Smooth muscle cell (in vitro differentiated cells): ENCODE data around the gene CCNL1. TPM values are rescaled to one million over a fixed set of nuclear protein-coding genes. Genes with fewer than 3 reads are reported as not detected.
A peak's percentile ranks its signal among the peaks of the same experiment; 100 is the strongest.

ENCODE experiments used
- DNase-seq: peaks from one replicate; lab custom pipeline; 2025; ENCODE audit not compliant: unreplicated experiment; lab: John Stamatoyannopoulos, UW
- H2AFZ ChIP-seq: fragments of 200-600 bp; sonication (generic); 2 replicates; pipeline ENCODE4 v1.6.0; 2016; ENCODE audit warnings: antibody characterized with exemption, low read depth, mild to moderate bottlenecking
- H3F3A ChIP-seq: fragments of 200-600 bp; sonication (generic); 2 replicates; pipeline ENCODE4 v1.6.0; 2017; ENCODE audit warnings: antibody characterized with exemption, low read depth
- H3K27ac ChIP-seq: fragments of 200-600 bp; sonication (generic); 2 replicates; pipeline ENCODE4 v1.5.1; 2016; ENCODE audit warnings: low read depth, mild to moderate bottlenecking
- H3K27me3 ChIP-seq: fragments of 200-600 bp; sonication (generic); 2 replicates; pipeline ENCODE4 v1.6.1; 2016; ENCODE audit warnings: low read depth, mild to moderate bottlenecking
- H3K36me3 ChIP-seq: fragments of 200-600 bp; sonication (generic); 2 replicates; pipeline ENCODE4 v1.5.1; 2016; ENCODE audit warnings: low read depth
- H3K4me1 ChIP-seq: fragments of 200-600 bp; sonication (generic); 2 replicates; pipeline ENCODE4 v1.5.1; 2016; ENCODE audit warnings: low read depth
- H3K4me2 ChIP-seq: fragments of 200-600 bp; sonication (generic); 2 replicates; pipeline ENCODE4 v1.6.0; 2016; ENCODE audit warnings: mild to moderate bottlenecking
- H3K4me3 ChIP-seq: fragments of 200-600 bp; sonication (generic); 2 replicates; pipeline ENCODE4 v1.5.1; 2016; ENCODE audit warnings: mild to moderate bottlenecking
- H3K79me2 ChIP-seq: fragments of 200-600 bp; sonication (generic); 2 replicates; pipeline ENCODE4 v1.6.0; 2016; ENCODE audit warnings: low read depth, mild to moderate bottlenecking
- H3K9ac ChIP-seq: fragments of 200-600 bp; sonication (generic); 2 replicates; pipeline ENCODE4 v1.6.0; 2016; ENCODE audit warnings: low read depth
- H3K9me3 ChIP-seq: fragments of 200-600 bp; sonication (generic); replicated peaks from 2 replicates; pipeline ENCODE4 v1.5.1; 2016; ENCODE audit warnings: low read depth
- H4K20me1 ChIP-seq: fragments of 200-600 bp; sonication (generic); 2 replicates; pipeline ENCODE4 v1.6.0; 2016; ENCODE audit warnings: low read depth
- WGBS: methylation state at CpG from one replicate; pipeline ENCODE4 v1.1.7; 2016; ENCODE audit warnings: low lambda C conversion rate; 5-methylcytosine and 5-hydroxymethylcytosine counted together
- polyA plus RNA-seq: library from polyadenylated mRNA; unstranded; fragments of >200 nt; fragmentation: Nextera tagmentation; extraction: Ambion mirVana; gene quantifications from 2 replicates; pipeline ENCODE4 v1.2.1, GENCODE V29; 2016
- total RNA-seq: library from RNA; depleted of rRNA; stranded (reverse); fragments of >200 nt; gene quantifications from 2 replicates; pipeline ENCODE4 v1.2.3, GENCODE V29; 2014
- TF ChIP-seq, protein P1 (sequence below): fragments of 200-600 bp; sonication (generic); IDR thresholded peaks from 2 replicates; pipeline ENCODE4 v1.5.1; 2017; ENCODE audit warnings: borderline replicate concordance, mild to moderate bottlenecking, antibody characterized with exemption; ENCODE audit not compliant: insufficient read depth, poor library complexity, severe bottlenecking

The CCNL1 gene
- total and polyA plus RNA-seq, 2 experiments from 2014 or later, result 173 to 599 TPM

DNA sequence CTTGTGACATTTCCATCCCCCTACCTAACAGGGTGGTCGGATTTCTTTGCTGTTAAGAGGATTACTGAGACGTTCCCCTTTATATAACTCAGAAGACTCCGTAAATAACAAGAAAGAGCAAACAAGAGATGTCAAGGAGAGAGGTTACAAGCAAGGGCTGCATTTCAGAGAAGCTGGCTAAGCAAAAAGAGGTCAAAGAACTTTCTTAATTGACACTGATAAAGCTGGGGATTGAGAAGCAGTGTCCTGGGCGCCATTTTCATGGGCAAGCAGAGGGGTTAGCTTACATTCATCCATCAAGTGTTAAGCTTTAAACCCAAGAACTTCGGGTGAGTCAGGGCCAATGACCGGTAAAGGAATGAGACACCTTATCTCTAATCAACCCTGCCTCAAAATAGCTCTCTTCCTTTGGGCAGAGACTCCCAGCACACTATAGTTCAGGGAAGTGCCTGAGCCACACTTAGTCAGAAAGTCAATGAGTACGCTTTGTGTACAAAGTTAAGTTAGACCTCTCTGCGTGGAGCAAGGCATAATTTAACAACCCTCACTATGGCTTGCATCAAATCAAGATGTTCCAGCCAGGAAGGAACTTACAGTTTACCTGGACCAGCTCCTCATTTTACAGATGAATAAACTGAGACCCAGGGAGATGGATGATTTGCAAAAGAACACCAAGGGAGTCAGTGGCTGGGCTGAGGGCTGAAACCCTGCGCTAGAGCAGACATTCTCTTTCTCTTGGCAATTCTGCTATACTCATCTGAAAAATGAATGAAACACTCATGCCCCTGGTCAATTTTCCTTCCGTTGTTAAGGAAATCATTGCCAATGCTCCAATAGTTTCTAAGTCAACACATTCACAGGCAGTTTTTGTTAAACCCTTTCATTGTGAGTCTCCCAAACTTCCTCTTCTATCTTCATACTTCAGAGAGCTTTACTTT is 44.6 kb downstream of the CCNL1 start:
- H3K4me1 ChIP-seq, result peaks cover 20% of the 10 kb centered on the region
- no peaks in the 10 kb centered on the region for H3K36me3 ChIP-seq
- H2AFZ ChIP-seq, result peak overlapping the region; percentile 12
- no peaks in the 10 kb centered on the region for H3K27me3 ChIP-seq
- H3K27ac ChIP-seq, result peak overlapping the region; percentile 11
- TF ChIP-seq, protein P1, sequence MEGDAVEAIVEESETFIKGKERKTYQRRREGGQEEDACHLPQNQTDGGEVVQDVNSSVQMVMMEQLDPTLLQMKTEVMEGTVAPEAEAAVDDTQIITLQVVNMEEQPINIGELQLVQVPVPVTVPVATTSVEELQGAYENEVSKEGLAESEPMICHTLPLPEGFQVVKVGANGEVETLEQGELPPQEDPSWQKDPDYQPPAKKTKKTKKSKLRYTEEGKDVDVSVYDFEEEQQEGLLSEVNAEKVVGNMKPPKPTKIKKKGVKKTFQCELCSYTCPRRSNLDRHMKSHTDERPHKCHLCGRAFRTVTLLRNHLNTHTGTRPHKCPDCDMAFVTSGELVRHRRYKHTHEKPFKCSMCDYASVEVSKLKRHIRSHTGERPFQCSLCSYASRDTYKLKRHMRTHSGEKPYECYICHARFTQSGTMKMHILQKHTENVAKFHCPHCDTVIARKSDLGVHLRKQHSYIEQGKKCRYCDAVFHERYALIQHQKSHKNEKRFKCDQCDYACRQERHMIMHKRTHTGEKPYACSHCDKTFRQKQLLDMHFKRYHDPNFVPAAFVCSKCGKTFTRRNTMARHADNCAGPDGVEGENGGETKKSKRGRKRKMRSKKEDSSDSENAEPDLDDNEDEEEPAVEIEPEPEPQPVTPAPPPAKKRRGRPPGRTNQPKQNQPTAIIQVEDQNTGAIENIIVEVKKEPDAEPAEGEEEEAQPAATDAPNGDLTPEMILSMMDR, result no peak
- DNase-seq, result no peak
- no peaks in the 10 kb centered on the region for H3K79me2 ChIP-seq
- no peak overlapping the region for H3K4me3 ChIP-seq
- WGBS, result 39% methylated on average over 10 of the region's 10 CpGs
- no peak overlapping the region for H3K9ac ChIP-seq
- H3K4me2 ChIP-seq, result peak overlapping the region; percentile 46
- no peaks in the 10 kb centered on the region for H4K20me1 ChIP-seq
- no peaks in the 10 kb centered on the region for H3F3A ChIP-seq
- H3K9me3 ChIP-seq, result no peaks in the 10 kb centered on the region

DNA sequence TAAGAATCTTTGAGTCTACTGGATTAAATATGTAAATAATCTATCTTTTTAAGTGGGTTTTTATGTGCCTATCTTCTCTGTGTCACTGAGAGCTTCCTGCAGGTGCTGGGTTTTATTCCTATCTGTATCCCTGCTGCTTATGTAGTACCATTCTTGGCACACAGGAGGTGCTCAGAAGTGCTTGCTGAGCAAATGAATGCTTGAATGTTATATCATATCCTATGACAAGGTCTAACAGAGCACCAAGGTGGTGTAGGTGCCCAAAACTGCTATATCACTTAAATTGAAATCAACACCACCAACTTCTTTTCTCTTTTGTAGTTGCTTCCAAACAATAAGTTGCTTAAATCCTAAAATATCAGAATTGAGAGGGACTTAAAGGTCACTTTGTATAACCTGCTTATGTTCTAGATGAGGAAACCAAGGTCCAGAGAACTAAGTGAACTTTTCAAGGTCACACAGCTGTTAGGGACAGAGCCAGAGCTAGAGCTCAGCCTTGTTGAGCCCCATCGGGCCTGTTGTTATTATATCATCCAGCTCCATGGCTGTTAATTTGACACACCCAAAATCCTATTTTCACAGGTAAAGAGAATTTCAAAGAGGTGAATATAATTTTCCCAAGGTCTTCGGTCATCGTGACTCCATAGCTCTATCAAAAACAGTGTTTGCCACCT is 46.0 kb downstream of the CCNL1 start:
- H3K27me3 ChIP-seq, result no peaks in the 10 kb centered on the region
- no peak overlapping the region for H3K27ac ChIP-seq
- no peak for DNase-seq
- H4K20me1 ChIP-seq, result no peaks in the 10 kb centered on the region
- WGBS, result 95% methylated on average over 3 of the region's 3 CpGs
- no peaks in the 10 kb centered on the region for H3K36me3 ChIP-seq
- no peak overlapping the region for H2AFZ ChIP-seq
- peaks cover 20% of the 10 kb centered on the region for H3K4me1 ChIP-seq
- no peaks in the 10 kb centered on the region for H3F3A ChIP-seq
- no peak overlapping the region for H3K4me2 ChIP-seq
- TF ChIP-seq, protein P1, result no peak
- H3K79me2 ChIP-seq, result no peaks in the 10 kb centered on the region
- H3K9me3 ChIP-seq, result no peaks in the 10 kb centered on the region
- no peak overlapping the region for H3K9ac ChIP-seq
- H3K4me3 ChIP-seq, result no peak overlapping the region

DNA sequence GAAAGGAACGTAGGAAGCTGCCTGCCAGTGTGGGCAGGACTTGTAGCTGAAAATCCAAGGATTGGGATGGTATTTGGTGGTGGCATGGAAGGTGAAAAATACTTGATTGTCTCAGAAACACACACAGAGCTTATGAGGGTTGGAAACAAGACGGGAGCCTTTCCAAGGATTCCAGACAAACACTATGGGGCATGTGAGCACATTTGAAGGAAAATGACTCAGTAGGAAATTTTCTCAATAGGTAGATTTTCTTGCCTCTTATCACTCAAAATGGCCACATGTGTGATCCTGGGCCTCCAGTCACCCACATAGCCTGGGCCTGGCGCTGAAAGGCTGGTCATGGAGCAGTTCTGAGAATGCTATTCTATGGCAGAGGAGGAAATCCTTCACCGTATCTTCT is 47.4 kb downstream of the CCNL1 start:
- Histone ChIP-seq H3K4me1 (peaks cover 20% of the 10 kb centered on the region), H3F3A (peaks cover 4% of the 10 kb centered on the region), H3K9me3 (no peaks in the 10 kb centered on the region), H3K36me3 (no peaks in the 10 kb centered on the region), H3K79me2 (no peaks in the 10 kb centered on the region), H3K9ac (no peak overlapping the region), H2AFZ (no peak overlapping the region), H4K20me1 (no peaks in the 10 kb centered on the region), H3K27ac (peak overlapping the region; percentile 46), H3K4me2 (no peak overlapping the region), H3K4me3 (no peak overlapping the region), H3K27me3 (no peaks in the 10 kb centered on the region)
- WGBS, result 63% methylated on average over 4 of the region's 4 CpGs
- DNase-seq, result no peak
- TF ChIP-seq, protein P1, result no peak
